ENCODE results near the gene IFTAP.

GRCh38 chr11:36620246-36620645 lies 25.9 kb downstream of the IFTAP start:
- TF ChIP-seq PAX5 (IDR thresholded peaks at IDR 0.05; ENCODE audit: insufficient read depth, low read length, severe bottlenecking) (no peak), TAF1 (IDR thresholded peaks at IDR 0.05; ENCODE audit: low read depth, low read length) (no peak), POLR2AphosphoS5 (IDR thresholded peaks at IDR 0.05; ENCODE audit: low read depth, low read length) (no peak), POLR2A (IDR thresholded peaks at IDR 0.05; ENCODE audit: low read depth, low read length) (no peak)

Data from GM12891 (cell line).